IPS-15b (cell line): ENCODE measurements around the gene KHSRP.
A peak's percentile ranks its signal among the peaks of the same experiment; 100 is the strongest.
"Not testable (repeated sequence)": the region's sequence is repeated elsewhere in the genome, so short reads cannot be mapped to it uniquely, and the experiment has no call there.

ENCODE experiments used
- H3K27me3 ChIP-seq: one replicate; pipeline ENCODE4 v1.6.1; 2013; ENCODE audit warnings: low read length; ENCODE audit not compliant: control insufficient read depth, insufficient read depth
- H3K36me3 ChIP-seq: one replicate; pipeline ENCODE4 v1.6.1; 2013; ENCODE audit warnings: low read length; ENCODE audit not compliant: control insufficient read depth, insufficient read depth
- H3K4me1 ChIP-seq: one replicate; pipeline ENCODE4 v1.6.1; 2013; ENCODE audit warnings: mild to moderate bottlenecking, low read length; ENCODE audit not compliant: control insufficient read depth, insufficient read depth
- H3K4me3 ChIP-seq: one replicate; pipeline ENCODE4 v1.5.1; 2013; ENCODE audit warnings: low read depth, low read length
- H3K9ac ChIP-seq: one replicate; pipeline ENCODE4 v1.6.1; 2013; ENCODE audit warnings: low read depth, mild to moderate bottlenecking, low read length
- H3K9me3 ChIP-seq: one replicate; pipeline ENCODE4 v1.6.1; 2013; ENCODE audit warnings: mild to moderate bottlenecking, low read length; ENCODE audit not compliant: control insufficient read depth, insufficient read depth

KHSRP gene

DNA sequence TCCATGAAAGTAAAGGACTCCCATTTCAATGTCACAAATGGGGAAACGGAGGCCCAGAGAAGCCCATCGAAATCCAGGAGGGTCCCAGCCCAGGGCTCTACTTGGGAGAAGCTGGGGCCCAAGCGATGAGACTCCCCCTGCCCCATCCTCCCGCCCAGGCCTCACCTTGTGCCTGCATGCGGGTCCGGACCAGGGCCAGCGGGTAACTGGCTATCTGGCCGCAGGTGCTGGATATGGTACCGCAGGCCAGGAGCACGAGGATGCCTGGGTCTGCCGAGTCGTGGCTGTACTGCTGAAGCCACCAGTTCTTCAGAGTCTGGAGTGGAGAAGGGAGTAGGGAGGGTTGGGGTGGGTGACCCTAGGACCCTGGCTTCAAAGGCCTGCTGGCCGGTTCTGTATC, 19.4 kb upstream of the KHSRP start:
- Histone ChIP-seq H3K4me3 (no peak overlapping the region), H3K27me3 (no peaks in the 10 kb centered on the region), H3K9me3 (no peaks in the 10 kb centered on the region), H3K4me1 (no peaks in the 10 kb centered on the region), H3K36me3 (no peaks in the 10 kb centered on the region), H3K9ac (no peak overlapping the region)

DNA sequence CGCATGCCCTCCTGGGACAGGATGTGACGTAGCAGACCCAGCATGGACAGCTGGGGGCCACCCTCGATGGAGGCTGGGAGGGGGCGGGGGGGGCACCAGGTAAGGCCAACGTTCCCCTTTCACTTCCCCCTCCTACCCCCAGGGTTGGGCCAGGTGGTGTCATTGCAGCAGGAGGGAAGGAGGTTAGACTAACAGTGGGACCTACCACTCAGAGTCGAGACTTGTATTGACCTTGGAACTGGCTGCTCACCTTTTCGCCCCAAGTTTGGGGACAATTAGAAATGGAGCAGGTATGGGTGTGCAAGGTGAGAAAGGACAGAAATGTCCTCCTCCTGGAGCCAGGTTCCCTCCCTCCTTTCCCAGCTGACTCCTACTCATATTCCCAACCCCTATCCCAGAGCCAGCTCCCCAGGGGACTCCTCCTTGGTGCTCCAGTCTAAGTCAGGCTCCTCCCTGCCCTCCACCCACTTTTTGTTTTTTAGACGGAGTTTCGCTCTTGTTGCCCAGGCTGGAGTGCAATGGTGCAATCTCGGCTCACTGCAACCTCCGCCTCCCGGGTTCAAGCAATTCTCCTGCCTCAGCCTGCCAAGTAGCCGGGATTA, 17.6 kb upstream of the KHSRP start:
- Histone ChIP-seq H3K27me3 (no peaks in the 10 kb centered on the region), H3K9ac (no peak overlapping the region), H3K4me3 (no peak overlapping the region), H3K9me3 (no peaks in the 10 kb centered on the region), H3K4me1 (no peaks in the 10 kb centered on the region), H3K36me3 (no peaks in the 10 kb centered on the region)

DNA sequence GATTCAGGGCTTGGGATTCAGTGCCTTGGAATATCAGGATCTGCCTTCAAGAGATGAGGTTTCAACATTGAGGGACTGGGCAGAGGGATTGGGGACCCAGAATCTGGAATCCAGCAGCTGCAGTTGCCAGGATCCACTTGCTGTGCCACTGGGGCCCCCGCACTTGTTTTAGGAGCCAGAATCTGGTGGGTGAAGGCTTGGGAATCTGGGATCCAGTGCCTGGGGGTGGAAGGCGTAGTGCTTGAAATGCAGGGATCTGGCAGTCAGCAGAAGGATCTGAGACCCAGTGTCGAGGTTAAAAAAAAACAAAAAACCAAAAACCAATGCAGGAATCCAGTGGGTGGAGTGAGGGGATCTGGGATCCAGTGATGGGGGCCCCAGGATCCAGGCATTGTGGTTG, 16.3 kb upstream of the KHSRP start:
- Histone ChIP-seq H3K36me3 (no peaks in the 10 kb centered on the region), H3K9me3 (no peaks in the 10 kb centered on the region), H3K4me3 (no peak overlapping the region), H3K9ac (no peak overlapping the region), H3K27me3 (no peaks in the 10 kb centered on the region), H3K4me1 (no peaks in the 10 kb centered on the region)

DNA sequence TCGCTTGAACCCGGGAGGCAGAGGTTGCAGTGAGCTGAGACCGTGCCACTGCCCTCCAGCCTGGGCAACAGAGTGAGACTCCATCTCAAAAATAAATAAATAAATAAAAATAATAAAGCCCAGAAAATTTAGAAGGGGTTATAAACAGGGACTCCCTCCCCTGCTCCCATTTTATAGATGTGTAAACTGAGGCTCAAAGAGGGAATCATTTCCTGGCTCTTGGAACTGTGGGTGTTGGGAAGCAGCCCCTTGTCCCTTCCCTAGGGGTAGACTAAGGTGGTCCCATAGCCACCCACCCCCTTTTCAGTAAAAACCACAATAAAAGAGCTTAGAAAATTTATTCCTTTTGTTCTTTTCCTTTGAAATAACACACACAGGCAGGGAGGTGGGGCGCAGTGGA, 15.1 kb upstream of the KHSRP start:
- H3K9me3 ChIP-seq = no peaks in the 10 kb centered on the region
- H3K27me3 ChIP-seq = no peaks in the 10 kb centered on the region
- H3K36me3 ChIP-seq = no peaks in the 10 kb centered on the region
- H3K9ac ChIP-seq = no peak overlapping the region
- no peaks in the 10 kb centered on the region for H3K4me1 ChIP-seq
- no peak overlapping the region for H3K4me3 ChIP-seq

DNA sequence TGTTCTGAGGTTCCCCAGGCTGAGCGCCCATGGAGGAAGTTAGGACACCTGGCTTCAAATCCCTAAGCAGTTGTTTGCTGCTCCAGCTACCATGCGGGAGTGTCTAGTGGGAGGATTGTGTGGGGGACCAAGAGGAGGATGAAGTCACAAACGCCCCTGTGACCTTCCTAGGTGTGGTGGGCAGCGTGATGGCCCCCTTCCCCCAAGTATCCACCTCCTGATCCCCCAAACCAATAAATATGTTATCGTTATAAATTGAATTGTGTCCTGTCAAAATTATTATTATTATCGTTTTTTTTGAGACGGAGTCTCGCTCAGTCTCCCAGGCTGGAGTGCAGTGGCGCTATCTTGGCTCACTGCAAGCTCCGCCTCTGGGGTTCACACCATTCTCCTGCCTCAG, 9.1 kb upstream of the KHSRP start, which contains the start of gene SLC25A41:
Gene SLC25A41 (minus strand): TSS at position 101 of the 400 bp plus-strand sequence. CDS start 70 bp downstream, at position 31.
- H3K4me1 ChIP-seq = no peaks in the 10 kb centered on the region
- no peaks in the 10 kb centered on the region for H3K9me3 ChIP-seq
- H3K27me3 ChIP-seq = peaks cover 5% of the 10 kb centered on the region
- H3K4me3 ChIP-seq = no peak within 1 kb of the TSS
- no peaks in the 10 kb centered on the region for H3K36me3 ChIP-seq
- H3K9ac ChIP-seq = no peak within 1 kb of the TSS

DNA sequence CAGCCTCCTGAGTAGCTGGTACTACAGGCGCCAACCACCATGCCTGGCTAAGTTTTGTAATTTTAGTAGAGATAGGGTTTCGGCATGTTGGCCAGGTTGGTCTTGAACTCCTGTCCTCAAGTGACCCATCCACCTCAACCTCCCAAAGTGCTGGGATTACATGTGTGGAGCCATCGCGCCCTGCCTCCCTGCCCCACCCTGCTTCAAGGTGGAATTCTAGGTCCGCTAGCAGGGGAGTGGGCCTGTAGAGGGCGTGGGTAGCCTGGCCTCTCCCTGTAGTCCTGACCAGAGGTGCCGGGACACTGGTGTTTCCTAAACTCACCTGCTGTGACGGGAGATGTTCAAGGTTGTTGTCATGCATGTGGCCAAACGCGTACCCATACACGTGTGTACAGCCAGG, 8.6 kb upstream of the KHSRP start:
- Histone ChIP-seq H3K27me3 (peaks cover 5% of the 10 kb centered on the region), H3K4me3 (no peak overlapping the region), H3K9ac (no peak overlapping the region), H3K4me1 (no peaks in the 10 kb centered on the region), H3K9me3 (no peaks in the 10 kb centered on the region), H3K36me3 (no peaks in the 10 kb centered on the region)

DNA sequence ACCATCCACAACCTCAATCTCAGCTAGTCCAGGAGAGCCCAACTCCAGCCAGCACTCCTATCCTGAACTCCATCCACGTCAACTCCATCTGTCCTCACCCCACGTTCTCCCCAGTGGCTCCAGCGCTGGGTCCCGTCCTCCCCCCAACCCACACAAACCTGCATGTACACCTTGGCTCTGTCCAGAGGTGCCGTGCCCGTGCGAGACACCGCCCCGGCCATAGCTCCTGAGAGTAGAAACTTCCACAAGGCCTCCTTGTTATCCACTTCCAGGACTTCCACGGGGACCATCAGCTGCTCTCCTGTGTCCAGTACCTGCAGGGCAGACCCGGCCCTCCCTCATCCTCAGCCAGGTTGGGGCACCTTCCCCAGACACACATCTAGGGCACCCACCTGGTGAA, 7.3 kb upstream of the KHSRP start:
- H3K4me1 ChIP-seq = no peaks in the 10 kb centered on the region

DNA sequence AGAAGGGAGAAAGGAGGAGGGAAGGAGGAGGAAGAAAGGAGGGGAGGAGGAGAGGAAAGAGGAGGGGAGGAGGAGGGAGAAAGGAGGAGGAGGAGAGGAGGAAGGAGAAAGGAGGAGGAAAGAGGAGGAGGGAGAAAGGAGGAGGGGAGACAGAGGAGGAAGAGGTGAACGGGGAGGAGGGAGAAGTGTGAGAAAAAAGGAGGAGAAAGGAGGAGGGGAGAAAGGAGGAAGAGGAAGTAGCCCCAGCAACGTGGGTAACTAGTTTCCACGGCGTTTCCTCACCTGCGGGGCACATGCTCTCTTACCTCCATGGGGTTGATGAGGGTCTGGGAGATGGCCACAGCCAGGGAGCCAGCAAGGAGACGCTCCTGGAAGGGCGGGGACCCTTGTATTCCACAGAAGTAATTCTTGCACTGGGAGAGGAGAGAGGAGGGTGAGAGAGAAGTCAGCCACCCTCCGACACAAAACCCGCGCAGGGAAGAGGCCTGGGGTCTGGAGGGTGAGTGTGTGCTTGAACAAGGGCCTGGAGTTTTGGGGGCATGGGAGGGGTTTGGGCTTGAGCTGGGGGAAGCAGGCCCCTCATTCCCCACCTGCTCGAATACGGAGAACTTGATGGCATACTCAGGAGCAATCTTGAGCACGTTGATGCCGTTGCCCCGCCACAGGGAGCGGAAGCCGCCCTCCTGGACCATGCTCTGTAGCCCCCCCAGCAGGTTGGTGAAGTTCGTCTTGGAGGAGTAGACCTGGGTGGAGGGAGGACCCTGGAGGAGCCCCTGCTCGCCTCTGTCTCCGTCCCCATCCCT, 5.0 kb upstream of the KHSRP start:
- Histone ChIP-seq H3K9me3 (no peaks in the 10 kb centered on the region), H3K9ac (no peak overlapping the region), H3K27me3 (peaks cover 5% of the 10 kb centered on the region), H3K36me3 (no peaks in the 10 kb centered on the region), H3K4me3 (no peak overlapping the region), H3K4me1 (no peaks in the 10 kb centered on the region)

More for the DNA sequence above, 7.3 kb upstream of the KHSRP start:
- Histone ChIP-seq H3K4me3 (no peak overlapping the region), H3K27me3 (peaks cover 5% of the 10 kb centered on the region), H3K36me3 (no peaks in the 10 kb centered on the region), H3K9ac (no peak overlapping the region), H3K9me3 (no peaks in the 10 kb centered on the region)

DNA sequence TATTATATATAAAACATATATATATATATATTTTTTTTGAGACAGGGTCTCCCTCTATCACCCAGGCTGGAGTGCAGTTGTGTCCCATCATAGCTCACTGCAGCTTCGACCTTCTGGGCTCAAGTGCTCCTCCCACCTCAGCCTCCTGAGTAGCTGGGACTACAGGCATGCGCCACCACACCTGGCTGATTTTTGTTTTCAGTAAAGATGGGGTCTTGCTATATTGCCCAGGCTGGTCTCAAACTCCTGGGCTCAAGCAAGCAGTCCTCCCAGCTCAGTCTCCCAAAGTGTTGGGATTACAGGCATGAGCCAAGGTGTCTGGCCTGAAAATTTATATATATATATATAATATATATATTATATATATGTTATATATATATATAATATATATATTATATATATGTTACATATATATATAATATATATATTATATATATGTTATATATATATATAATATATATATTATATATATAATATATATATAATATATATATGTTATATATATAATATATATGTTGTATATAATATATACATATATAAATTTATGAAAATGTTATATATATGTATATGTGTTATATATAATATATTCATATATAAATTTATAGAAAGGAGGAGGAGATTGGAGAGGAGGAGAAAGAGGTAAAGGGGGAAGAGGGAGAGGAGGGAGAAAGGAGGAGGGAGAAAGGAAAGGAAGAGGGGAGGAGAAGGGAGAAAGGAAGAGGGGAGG, 4.2 kb upstream of the KHSRP start:
- H3K4me1 ChIP-seq, H3K4me3 ChIP-seq, H3K36me3 ChIP-seq, H3K27me3 ChIP-seq, H3K9ac ChIP-seq, H3K9me3 ChIP-seq: not testable (repeated sequence)

DNA sequence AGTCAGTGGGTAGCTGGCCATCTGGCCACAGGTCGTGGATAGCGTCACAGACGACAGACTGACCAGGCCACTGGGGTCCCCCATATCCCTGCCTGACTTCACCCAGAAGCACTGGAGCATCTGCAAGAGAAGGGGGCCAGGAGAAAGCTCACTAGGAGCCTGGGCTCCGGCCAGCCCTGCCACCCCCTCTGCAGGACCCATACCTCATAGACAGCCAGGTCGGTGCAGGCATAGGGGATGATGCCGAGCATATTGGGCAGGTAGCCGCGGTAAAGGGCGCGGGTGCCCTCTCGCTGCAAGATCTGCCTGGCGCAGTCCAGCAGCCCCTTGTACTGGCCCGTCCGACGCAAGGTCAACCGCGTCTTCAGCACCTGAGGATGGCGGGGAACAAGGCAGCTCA, 2.5 kb upstream of the KHSRP start:
- H3K27me3 ChIP-seq = peaks cover 5% of the 10 kb centered on the region
- no peak overlapping the region for H3K4me3 ChIP-seq
- H3K9me3 ChIP-seq = no peaks in the 10 kb centered on the region
- peaks cover 5% of the 10 kb centered on the region for H3K4me1 ChIP-seq
- peaks cover 4% of the 10 kb centered on the region for H3K36me3 ChIP-seq
- H3K9ac ChIP-seq = no peak overlapping the region

DNA sequence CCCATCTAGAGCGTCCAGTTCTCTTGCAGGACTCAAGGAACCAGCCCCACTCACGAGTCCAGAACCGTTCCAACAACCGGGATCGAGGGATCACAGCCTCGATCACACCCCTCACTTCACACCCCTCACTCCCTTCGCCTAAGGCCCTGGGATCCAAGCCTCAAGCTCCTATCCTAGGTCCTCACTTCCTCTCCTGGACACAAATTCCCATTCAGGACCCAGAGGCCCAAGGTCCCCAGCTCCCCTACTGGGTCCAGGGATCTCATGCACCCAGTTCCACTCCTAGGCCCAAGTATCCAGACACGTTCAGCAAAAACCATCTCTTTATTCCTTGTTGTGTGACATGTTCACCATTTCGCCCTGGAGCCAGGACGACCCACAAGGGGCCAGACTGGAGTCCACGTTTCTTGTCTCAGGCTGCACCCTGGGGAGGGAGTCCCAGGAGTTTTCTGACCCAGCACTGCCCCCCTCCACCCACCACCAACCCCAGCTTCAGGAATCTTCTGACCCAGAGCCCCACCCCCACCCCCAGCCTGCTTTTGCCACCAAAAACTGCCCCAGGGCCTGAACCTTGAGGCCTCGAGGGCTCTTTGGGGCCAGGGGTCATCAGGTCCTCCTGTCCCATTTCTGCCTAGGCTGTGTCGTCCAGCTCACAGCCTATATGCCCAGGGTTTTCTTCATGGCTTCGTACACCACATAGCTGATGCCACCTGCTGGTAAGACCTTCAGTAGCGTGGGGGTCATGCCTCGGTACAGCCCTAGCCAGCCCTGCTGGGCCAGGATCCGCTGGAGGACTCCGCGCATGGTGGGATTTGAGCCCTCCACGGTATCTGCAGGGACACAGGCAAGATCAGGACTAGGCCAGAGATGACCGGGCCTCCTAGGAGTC, 1.4 kb upstream of the KHSRP start:
- Histone ChIP-seq H3K4me1 (peaks cover 5% of the 10 kb centered on the region), H3K27me3 (peaks cover 5% of the 10 kb centered on the region), H3K9me3 (no peaks in the 10 kb centered on the region), H3K36me3 (peaks cover 14% of the 10 kb centered on the region), H3K9ac (no peak overlapping the region), H3K4me3 (peak overlapping the region; percentile 19)
